HL-60 (cell line): Measurements from ENCODE around the gene DBF4B.
A peak's percentile ranks its signal among the peaks of the same experiment; 100 is the strongest.

ENCODE experiments used
- DNase-seq, 2 experiments: peaks; one replicate each; pipeline ENCODE4 v3.0.0-alpha.2; 2010 to 2020; ENCODE audit warnings: low read depth in 1 of 2, low spot score in 1 of 2
- H3K27ac ChIP-seq: fragments of 250-450 bp; sonication (Bioruptor Pico); replicated peaks from 2 replicates; pipeline ENCODE4 v1.5.1; 2020; ENCODE audit warnings: mild to moderate bottlenecking, moderate library complexity
- H3K27me3 ChIP-seq: fragments of 250-450 bp; sonication (Bioruptor Pico); 2 replicates; pipeline ENCODE4 v1.5.1; 2021; ENCODE audit warnings: mild to moderate bottlenecking, moderate library complexity; ENCODE audit not compliant: insufficient read depth, poor library complexity, severe bottlenecking
- H3K4me3 ChIP-seq: replicated peaks from 2 replicates; pipeline ENCODE4 v1.5.1; 2011; ENCODE audit warnings: mild to moderate bottlenecking, control low read depth, low read length; ENCODE audit not compliant: insufficient read depth
- GABPA ChIP-seq: IDR thresholded peaks from 2 replicates; pipeline ENCODE4 v1.6.1; 2012; ENCODE audit warnings: low read depth
- POLR2AphosphoS5 ChIP-seq: IDR thresholded peaks from 2 replicates; pipeline ENCODE4 v1.6.1; 2012; ENCODE audit warnings: low read depth
- SPI1 ChIP-seq: IDR thresholded peaks from 2 replicates; pipeline ENCODE4 v1.6.1; 2012; ENCODE audit warnings: low read depth, mild to moderate bottlenecking, borderline replicate concordance
- long read RNA-seq: library from polyadenylated mRNA; unstranded; transcript quantifications from one replicate; pipeline ENCODE4 v2.0.0, GENCODE V29; 2020
- TF ChIP-seq, protein P1 (sequence below): IDR thresholded peaks from one replicate; pipeline ENCODE4 v1.5.1; 2011; ENCODE audit warnings: low read length, control low read depth, inconsistent platforms; ENCODE audit not compliant: insufficient read depth
- TF ChIP-seq, protein P2 (sequence below): IDR thresholded peaks from 2 replicates; pipeline ENCODE4 v1.6.1; 2012; ENCODE audit warnings: low read depth; ENCODE audit not compliant: insufficient replicate concordance

DBF4B gene, protein sequence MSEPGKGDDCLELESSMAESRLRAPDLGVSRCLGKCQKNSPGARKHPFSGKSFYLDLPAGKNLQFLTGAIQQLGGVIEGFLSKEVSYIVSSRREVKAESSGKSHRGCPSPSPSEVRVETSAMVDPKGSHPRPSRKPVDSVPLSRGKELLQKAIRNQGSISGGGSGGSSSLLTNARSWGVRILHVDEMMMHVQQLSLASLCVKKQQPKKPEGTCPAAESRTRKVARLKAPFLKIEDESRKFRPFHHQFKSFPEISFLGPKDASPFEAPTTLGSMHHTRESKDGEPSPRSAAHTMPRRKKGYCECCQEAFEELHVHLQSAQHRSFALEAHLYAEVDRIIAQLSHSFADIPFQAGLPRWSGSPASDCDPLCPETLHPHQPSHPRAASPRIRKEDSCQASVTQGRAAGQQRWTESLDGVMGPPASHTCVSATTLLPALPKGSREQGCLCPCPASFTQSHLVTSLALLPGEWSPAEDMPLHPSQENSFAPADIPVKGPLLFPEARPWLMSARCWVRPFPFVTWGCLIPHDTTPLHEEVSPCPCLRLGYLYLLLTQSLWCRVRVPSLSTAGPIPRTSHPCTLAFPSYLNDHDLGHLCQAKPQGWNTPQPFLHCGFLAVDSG
- long read RNA-seq, transcript DBF4B-208 (5 exons, 836 nt) = major isoform, 7 of 17 reads
- long read RNA-seq, partial matches to known transcripts = 3 of 17 reads
- long read RNA-seq, other reads (novel, unspliced or antisense) = 5 of 17 reads

DNA sequence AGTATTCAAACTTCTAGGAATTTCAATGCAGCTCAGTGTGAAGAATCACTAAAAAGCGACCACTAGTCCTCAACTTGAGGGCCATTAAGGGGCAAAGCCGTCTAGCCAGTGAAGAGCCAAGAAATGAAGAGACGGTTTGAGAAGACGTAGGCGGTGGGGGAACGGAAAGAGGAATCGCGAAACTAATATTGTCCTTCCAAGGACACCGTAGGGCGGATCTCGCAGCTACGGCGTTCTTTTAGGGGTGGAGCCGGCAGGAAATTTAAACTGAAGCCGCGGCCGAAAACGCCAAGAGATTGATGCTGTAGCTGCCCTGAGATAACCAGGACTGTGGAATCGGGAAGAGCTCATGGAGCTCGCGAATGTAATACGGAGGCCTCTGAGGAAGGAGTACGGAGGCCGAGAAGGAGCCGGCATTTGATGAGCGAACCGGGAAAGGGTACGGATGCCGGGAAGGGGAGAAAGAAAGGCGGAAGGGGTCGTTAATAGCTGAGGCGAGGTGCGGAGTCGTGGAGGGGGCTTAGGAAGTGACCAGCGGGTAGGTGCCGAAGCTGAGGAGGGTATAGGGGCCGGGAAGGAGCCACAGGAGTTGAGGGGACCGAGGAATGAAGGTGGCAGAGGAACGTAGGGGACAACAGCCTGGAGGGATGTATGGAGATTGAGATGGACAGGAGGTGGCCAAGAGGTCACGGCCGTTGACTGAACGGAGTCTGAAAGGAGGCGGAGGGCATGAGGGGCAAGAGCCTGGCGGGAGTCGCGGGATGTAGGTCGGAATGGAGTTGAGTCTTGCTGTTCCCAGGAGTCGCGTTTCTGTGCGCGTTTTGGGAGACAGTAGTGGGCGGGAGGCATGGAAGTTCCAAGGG is at the start of gene DBF4B:
DBF4B (plus strand) TSS at position 265 of the 863 bp plus-strand sequence; CDS start at position 421, 156 bp downstream.
- TF ChIP-seq, protein P1, sequence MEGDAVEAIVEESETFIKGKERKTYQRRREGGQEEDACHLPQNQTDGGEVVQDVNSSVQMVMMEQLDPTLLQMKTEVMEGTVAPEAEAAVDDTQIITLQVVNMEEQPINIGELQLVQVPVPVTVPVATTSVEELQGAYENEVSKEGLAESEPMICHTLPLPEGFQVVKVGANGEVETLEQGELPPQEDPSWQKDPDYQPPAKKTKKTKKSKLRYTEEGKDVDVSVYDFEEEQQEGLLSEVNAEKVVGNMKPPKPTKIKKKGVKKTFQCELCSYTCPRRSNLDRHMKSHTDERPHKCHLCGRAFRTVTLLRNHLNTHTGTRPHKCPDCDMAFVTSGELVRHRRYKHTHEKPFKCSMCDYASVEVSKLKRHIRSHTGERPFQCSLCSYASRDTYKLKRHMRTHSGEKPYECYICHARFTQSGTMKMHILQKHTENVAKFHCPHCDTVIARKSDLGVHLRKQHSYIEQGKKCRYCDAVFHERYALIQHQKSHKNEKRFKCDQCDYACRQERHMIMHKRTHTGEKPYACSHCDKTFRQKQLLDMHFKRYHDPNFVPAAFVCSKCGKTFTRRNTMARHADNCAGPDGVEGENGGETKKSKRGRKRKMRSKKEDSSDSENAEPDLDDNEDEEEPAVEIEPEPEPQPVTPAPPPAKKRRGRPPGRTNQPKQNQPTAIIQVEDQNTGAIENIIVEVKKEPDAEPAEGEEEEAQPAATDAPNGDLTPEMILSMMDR = no peak
- TF ChIP-seq GABPA (no peak; the same call in 1 of the 2 replicates), POLR2AphosphoS5 (peak; percentile 55)
- TF ChIP-seq, protein P2, sequence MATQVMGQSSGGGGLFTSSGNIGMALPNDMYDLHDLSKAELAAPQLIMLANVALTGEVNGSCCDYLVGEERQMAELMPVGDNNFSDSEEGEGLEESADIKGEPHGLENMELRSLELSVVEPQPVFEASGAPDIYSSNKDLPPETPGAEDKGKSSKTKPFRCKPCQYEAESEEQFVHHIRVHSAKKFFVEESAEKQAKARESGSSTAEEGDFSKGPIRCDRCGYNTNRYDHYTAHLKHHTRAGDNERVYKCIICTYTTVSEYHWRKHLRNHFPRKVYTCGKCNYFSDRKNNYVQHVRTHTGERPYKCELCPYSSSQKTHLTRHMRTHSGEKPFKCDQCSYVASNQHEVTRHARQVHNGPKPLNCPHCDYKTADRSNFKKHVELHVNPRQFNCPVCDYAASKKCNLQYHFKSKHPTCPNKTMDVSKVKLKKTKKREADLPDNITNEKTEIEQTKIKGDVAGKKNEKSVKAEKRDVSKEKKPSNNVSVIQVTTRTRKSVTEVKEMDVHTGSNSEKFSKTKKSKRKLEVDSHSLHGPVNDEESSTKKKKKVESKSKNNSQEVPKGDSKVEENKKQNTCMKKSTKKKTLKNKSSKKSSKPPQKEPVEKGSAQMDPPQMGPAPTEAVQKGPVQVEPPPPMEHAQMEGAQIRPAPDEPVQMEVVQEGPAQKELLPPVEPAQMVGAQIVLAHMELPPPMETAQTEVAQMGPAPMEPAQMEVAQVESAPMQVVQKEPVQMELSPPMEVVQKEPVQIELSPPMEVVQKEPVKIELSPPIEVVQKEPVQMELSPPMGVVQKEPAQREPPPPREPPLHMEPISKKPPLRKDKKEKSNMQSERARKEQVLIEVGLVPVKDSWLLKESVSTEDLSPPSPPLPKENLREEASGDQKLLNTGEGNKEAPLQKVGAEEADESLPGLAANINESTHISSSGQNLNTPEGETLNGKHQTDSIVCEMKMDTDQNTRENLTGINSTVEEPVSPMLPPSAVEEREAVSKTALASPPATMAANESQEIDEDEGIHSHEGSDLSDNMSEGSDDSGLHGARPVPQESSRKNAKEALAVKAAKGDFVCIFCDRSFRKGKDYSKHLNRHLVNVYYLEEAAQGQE = peak; percentile 8
- H3K4me3 ChIP-seq = peak within 1 kb of the TSS; percentile 86
- no peaks in the 10 kb centered on the region for H3K27me3 ChIP-seq
- DNase-seq = peak; percentile 81 to 86
- H3K27ac ChIP-seq = peak within 1 kb of the TSS; percentile 89

DNA sequence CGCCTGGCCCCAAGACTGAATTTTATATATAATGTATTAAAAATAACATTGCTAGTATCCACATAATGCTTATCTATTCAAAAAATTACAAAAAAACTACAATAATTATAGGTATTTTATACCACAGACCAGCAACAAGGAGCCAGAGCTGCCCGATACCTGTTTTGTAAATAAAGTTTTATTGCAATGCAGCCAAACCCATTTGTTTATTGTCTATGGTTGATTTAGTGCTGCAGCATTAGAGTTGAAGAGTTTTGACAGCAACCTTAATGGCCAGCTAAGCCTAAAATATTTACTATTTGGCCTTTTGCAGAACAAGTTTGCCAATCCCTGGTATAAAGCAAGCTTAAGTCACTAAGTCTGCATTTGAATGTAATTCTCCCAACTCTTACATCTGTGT is 46.6 kb upstream of the DBF4B start:
- TF ChIP-seq, protein P1 = no peak
- no peak for TF ChIP-seq SPI1
- H3K27ac ChIP-seq = no peak overlapping the region
- no peaks in the 10 kb centered on the region for H3K27me3 ChIP-seq
- H3K4me3 ChIP-seq = no peak overlapping the region
- DNase-seq = no peak

DNA sequence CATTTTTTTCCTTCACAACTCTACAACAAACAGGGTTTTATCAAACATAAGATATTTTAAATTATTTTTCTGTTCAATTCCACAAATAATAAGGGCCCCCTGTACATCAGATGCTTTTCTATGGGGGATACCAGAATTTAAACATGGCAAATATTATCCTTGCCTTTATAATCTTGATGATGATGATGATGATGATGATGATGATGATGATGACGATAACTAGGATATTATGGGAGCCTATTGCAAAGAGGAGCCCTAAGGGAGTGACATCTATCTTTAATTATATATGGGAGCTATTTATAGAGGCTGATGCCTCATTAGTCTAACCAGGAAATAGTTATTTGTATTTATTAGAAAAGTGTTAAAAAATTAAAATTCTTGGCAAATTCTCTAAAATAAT is 45.4 kb upstream of the DBF4B start:
- Histone ChIP-seq H3K27me3 (no peaks in the 10 kb centered on the region), H3K27ac (no peak overlapping the region), H3K4me3 (no peak overlapping the region)
- no peak for DNase-seq
- TF ChIP-seq SPI1 (no peak), GABPA (no peak)
- TF ChIP-seq, protein P1 = no peak

DNA sequence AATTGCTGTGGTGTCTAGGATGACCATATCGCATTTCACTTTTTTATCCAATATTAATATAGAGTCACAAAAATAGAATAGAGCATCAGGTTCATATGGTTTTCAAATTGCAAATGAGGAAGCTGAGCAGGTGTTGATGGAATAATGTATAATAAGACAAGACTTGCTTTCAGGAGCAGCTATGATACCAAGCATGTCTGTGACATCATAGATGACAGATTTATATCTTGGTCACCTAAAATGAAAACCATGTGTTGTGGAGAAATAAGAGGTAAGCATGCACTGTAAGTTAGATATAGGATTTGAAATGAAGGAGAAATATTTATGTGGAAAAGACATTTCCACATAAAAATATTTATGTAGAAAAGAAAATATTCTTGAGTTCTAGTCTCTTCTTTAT is 43.6 kb upstream of the DBF4B start:
- TF ChIP-seq GABPA (no peak), SPI1 (no peak), POLR2AphosphoS5 (no peak)
- TF ChIP-seq, protein P1 = no peak
- TF ChIP-seq, protein P2 = no peak
- no peak overlapping the region for H3K27ac ChIP-seq

More for the DNA sequence above, 43.6 kb upstream of the DBF4B start:
- no peaks in the 10 kb centered on the region for H3K27me3 ChIP-seq
- no peak overlapping the region for H3K4me3 ChIP-seq
- DNase-seq = no peak
